HG02970 (cell line): ENCODE data around the gene PAIP1.
"Not testable (repeated sequence)": the region's sequence is repeated elsewhere in the genome, so short reads cannot be mapped to it uniquely, and the experiment has no call there.

Experiments used
- ATAC-seq: cut with Tn5 transposase; IDR thresholded peaks from one replicate; pipeline ENCODE4 v1.9.1; 2021; ENCODE audit warnings: mild to moderate bottlenecking, moderate library complexity, moderate number of reproducible peaks; ENCODE audit not compliant: unreplicated experiment, low FRiP score

The PAIP1 gene

DNA sequence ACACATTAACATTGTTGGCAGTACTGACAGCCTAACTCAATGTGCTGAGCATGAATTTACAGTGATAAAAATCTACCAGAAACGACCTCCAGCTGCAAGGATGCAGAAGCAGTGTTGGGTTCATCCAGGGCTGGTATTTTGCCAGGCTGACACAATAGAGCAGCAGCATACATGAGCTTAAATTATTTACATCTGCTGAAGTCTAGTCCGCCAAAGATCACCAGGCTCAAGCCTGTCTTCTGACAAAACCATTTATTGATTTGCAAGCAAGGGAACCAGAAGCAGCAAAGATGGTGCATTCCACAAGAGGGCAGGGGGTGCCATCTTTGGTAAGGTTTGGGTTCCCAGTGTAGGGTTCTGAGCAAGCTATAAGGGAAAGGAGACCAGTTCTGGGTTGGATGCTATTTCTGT, 33.2 kb downstream of the PAIP1 start:
- no peak for ATAC-seq

GRCh38 chr5:43520615-43521014, 36.3 kb downstream of the PAIP1 start:
- ATAC-seq, result no peak

DNA sequence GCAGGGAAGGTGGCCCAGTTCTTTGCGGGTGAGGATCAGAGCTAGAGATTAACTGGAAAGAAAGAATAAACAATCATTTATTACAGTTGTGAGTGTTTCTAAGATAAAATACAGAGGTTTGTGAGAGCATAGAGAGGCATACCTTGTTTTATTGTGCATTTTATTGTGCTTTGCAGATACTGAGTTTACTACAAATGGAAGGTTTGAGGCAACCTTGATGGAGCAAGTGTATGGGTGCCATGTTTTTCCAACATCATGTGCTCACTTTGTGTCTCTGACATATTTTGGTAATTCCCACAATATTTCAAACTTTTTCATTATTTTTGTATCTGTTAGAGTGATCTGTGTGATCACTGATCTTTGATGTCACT, 41.2 kb downstream of the PAIP1 start:
- no peak for ATAC-seq

DNA sequence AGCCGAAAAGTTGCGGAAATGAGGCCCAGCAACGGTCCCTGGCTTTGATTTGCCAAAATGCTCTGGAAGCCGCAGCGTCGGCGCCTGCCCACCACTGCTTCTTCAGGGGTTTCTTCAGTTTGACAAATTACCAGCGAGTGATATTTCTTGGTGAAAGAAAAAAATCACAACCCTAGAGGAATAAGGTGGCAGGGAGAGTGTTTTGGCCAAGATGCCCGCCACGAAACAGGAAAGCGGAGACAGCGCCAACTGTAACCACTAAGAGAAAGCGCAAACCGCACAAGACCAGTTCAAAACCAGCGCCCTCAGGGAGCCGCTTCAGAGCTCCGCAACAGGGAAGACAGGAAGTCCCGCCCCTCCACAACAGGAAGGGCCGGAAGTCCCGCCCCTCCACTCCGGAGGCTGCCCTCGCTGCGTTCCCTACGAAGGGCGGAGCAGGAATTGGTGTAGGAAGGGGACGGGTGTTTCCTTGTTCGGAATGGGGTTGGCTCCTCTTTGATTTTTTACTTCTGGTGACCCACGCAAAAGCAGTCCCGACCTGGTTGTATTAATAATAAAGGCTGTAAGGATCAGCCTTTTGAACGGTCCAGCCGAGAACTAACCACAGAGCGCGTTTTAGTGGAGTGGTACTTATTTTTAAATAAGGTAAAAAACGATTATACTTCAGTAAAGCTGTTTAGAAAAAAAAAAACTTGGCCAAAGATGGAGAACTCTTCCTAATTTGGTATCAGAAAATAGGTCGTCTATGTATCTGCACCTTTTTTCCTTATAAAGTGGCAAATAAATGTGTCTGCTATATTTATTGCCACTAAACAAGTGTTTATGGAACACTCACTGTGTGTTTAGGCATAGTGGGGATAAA, 41.8 kb downstream of the PAIP1 start, which contains the start of gene C5orf34:
Gene C5orf34, minus strand, starts transcription at position 333 of the 862 bp plus-strand sequence. CDS start 5,809 bp downstream, outside the sequence.
- ATAC-seq, result peak; percentile 96

DNA sequence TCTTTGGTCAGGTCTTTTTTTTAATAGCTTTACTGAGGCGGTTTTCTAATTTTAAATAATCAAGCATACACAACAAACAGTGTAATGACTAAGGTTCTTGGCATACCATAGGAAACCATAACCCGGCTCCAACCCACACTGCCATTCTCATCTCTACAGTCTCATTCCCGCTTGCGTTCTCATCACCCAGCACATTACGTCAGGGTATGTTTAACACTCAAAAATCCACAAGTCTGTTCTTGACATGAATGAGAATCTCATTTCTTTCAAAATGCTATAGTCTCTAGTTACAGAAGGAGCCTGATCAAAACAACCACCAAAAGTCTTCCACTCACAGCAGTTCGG, 42.4 kb downstream of the PAIP1 start:
- ATAC-seq, result no peak

DNA sequence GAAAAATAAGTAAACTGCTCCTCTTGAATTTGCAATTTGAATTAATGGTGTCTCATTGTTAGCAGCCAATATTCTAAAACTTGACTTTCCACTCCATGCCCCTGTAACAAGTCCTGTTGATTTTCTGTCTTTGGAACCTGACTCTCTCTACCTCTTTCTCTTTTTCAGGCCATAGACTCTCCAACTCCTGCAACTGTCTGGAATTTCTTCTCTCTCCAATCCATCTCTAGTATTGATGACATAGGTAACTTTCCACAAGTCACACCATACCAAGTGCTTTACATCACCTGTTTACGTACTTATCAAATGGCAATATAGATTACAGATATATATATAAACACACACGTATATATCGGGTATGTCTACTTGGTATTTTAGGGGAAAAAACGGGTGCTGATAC, 42.9 kb downstream of the PAIP1 start:
- no peak for ATAC-seq

GRCh38 chr5:43511062-43511461, 45.8 kb downstream of the PAIP1 start:
- ATAC-seq, result not testable (repeated sequence)

GRCh38 chr5:43498581-43498980, 58.3 kb downstream of the PAIP1 start:
- no peak for ATAC-seq

DNA sequence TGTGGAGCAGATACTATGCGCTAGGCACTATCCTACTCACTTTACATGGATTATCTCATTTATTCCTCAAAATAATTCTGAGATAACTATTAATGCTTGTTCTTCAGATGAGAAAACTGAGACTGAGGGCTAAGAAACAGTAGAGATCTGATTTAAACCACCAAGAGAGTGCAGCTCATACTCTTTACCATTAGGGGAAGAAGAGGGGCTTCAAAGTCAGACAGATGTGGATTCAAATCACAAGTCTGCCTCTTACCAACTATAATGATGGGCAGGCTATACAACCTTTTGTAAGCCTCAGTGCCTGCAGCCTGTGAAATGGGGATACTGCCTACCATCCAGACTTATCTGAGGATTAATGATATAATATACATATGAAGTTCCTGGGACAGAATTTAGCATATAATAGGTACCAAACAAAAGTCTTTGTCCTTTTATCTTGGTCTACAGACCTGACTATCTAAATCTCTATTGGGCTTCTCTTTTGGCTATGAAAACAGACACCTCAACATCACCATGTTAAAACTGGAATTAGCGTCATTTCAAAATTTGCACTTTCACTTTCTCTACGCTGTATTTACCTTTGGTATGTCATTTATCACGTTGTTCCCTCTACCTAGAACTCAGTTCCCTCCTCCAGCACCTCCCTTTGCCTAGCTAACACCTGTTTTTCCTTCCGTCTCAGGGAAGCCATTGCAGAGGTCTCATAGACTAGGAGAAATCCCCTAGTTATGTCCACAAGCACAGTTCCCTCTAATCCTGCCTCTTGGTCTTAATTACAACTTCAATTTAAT, 59.4 kb downstream of the PAIP1 start:
- no peak for ATAC-seq

- no peak for ATAC-seq
Observed at GRCh38 chr5:43491326-43491725, 65.6 kb downstream of the PAIP1 start.

DNA sequence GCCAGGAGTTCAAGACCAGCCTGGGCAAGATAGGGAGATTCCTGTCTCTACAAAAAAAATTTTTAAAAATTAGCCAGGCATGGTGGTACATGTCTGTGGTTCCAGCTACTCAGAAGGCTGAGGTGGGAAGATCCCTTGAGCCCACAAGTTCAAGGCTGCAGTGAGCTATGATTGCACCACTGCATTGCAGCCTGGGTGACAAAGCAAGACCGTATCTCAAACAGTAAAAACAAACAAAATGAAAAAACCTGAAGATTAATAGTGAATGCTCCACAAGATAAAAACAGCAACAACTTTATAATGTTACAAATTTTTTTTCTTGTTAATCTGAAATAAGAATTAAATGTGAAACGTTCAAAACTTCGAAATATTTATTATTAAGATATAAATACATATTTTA, 70.5 kb downstream of the PAIP1 start:
- no peak for ATAC-seq

- no peak for ATAC-seq
Observed at GRCh38 chr5:43485406-43485805, 71.5 kb downstream of the PAIP1 start.

- peak; percentile 68 for ATAC-seq
Observed at GRCh38 chr5:43484106-43484849, 72.6 kb downstream of the PAIP1 start.

DNA sequence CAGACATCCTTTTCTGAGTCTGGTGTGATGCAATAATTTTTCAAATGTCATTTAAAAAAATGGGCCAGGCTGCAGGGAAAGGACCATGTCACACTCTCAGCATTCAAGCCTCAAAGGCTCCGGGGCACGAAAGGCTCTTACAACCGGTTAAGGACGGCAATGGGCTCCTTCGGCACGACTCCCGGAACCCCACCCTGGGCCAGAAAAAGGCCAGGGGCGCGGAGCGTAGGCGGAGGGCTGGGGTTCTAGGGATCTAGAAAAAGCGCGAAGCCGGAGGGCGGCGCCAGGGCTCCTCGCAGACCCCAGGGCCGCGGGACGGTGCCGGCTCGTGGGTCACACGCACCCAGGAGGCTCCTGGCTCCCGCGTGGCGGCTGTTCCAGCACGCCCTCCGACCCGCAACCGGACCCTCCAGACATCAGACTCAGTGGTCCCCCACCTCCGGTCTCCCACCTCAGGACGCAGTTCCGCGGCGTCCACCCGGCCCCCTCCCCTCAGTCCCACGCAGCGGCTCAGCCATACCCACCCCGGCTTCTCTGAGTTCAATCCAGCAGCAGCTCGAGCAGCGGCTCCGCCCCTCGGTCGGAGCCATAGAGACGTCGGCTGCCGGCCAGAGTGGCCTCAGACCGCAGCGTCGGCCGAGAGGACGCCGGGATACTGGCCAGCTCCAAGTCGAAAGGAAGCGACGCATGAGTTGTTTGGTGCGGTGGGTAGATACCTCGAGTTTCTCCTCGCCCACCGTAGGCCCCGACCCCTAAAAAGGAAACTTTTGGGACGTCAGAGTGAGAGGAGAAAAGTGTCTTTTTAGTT, 73.4 kb downstream of the PAIP1 start, which contains the start of gene TMEM267:
Gene TMEM267, minus strand, starts transcription at position 568 of the 808 bp plus-strand sequence. CDS start 29,896 bp downstream, outside the sequence.
- ATAC-seq, result peak; percentile 94

DNA sequence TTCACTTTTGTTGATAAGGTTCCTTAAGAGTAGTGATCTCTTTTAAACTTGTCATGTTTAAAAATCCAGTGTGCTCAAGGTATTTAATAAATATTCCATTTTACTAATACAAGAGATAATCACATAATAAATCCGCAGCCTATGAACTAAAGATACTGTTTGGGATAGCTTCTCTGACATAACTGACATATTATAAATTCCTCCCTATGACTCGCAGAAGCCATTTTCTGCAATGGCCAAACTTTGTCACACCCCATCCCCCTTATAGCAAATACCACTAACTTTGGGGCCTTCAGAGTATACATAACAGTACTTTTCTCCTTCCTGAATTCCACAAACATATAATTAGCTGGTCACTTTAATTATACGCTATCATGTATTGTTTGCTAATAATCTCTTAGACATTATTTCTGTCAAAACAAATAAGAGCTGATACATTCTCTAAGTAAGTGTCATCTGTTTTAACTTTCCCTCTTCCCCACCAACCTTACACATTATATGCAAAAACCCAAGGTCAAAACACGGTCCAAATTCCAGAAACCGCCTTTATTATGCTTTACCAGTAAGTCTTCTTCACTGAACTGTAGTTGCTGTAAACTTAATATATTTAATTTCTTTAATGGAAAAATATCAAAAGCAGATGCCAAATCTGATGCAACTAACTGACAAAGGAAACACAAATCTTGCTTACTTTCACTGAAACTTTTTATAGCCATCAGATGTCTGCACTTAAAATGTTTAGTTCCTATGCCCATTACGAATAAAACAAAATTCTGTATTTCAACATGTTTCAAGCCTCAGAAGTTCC, 74.2 kb downstream of the PAIP1 start:
- no peak for ATAC-seq
